Stimulated activated CD8-positive, alpha-beta memory T cell treated with anti-CD3 and anti-CD28 coated beads, Interleukin-15, amount 100 ng/mL, for 48 hours (primary cell): Measurements from ENCODE around the gene MMP25.
"Not testable (repeated sequence)": the region's sequence is repeated elsewhere in the genome, so short reads cannot be mapped to it uniquely, and the experiment has no call there.

ENCODE experiments used
- DNase-seq, 2 donors: peaks; one replicate each; pipeline ENCODE4 v3.0.0-alpha.2; 2020; ENCODE audit warnings: low read depth in 2 of 2

Gene MMP25

DNA sequence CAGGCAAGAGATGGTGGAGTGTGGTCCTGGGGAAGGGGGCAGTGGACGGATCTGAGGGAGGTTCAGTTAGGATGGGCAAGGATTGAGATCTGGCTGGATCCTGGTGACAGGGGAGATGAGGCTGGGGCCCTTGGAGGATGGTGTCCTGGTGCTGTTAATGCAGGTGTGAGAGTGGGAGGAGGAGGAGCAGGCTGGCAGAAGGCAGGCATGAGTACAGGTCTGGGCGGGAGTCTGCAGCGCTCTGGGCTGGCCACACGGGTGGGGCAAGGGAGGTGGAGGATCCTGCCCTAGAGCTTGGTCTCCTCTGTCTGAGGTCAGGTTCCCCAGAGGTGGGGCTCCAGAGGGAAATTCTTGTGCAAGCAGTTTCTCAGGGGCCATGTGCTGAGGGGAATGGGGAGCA, 25.8 kb downstream of the MMP25 start:
- not testable (repeated sequence) for DNase-seq

DNA sequence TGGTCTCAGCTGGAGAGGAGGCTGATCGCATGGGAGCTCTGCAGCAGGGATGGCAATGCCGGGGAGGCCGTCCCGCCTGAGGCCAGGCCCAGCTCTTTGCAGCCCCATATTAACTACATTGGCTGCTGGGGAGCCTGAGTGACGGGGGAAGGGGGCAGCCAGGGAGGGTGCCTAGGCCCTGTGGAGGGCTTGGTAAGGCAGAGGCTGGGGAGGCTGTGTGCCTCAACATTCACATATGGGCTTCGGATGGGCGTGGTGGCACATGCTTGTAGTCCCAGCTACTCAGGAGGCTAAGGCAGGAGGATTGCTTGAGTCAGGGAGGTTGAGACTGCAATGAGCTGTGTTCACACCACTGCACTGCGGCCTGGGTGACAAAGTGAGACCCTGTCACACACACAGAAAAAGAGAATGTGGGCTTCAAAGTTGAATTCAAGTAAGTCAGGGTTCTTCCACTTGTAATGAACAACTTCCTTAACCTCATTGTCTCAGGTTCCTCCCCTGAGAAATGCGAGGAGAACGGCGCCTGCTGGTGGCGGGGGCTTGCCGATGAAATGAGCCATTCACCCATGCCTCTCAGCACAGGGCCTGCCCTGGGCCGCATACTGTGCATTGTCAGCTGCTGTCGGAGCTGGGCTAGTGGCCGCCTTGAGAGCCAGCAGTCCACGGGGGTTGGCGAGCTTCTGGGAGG, 26.4 kb downstream of the MMP25 start:
- not testable (repeated sequence) for DNase-seq

DNA sequence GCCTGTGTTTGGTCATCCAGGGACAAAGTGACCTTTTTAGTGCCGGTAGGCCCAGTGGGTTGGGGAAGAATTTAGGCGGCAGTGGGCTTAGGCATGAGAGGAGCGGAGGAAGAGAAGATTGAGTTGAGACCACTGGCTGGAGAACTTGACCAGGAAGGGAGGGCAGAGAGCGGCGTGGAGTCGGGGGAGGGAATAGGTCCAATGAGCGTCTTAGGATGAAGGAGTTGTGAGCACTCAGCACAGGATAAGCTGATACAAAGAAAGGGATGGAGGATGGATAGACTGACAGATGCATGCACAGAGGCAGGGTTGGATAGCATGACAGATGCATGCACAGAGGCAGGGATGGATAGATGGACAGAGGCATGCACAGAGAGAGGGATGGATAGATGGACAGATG, 27.1 kb downstream of the MMP25 start:
- DNase-seq = no peak

DNA sequence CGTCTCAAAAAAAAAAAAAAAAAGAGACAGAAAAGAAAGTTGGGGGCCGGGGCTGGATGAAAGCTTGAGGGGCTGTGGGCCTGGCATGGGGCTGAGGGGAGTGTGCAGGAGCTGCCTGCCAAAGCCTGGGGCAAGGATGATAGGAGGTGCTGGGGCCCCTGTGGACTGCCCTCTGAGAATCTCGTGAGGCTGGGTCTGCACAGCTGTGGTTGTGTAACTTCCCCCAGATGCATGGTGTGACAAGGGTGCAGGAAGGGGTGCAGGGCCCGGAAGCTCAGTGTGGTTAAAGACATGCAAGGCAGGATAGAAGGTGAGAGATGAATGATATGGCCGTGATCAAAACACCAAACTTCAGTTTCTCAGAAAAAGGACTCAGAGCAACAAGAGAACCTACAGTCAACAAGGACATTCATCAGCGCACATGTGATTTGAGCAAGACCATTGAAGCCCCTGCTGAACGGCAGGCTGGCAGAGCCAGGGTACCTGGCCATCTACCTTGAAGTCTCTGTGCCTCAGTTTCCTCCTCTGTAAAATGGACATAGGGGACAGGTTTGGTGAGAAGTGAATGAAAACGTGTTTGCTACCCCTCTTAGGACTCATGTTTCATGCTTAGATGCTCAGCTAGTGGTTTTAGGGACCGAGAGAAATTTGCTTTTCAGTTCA, 28.6 kb downstream of the MMP25 start:
- DNase-seq = peak; percentile 74 to 77

DNA sequence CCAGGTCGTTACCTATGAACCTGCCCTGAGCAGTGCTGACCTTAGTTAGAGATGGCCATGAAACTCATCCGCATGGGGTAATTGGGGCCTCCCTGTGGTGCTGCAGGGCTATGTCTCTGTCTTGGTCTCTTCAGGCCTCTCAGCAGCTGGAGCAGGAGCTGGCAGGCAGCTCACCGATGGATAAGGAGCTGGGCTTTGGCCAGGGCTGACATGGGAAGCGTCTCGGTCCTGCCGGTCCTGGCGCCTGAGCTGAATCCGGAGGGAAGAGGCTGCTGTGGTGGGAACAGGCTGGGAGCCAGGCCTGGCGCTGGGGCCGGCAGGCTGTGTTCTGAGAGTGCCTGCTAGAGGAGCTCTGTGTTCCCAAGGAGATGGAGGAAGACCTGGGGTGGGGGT, 29.2 kb downstream of the MMP25 start:
- no peak for DNase-seq

DNA sequence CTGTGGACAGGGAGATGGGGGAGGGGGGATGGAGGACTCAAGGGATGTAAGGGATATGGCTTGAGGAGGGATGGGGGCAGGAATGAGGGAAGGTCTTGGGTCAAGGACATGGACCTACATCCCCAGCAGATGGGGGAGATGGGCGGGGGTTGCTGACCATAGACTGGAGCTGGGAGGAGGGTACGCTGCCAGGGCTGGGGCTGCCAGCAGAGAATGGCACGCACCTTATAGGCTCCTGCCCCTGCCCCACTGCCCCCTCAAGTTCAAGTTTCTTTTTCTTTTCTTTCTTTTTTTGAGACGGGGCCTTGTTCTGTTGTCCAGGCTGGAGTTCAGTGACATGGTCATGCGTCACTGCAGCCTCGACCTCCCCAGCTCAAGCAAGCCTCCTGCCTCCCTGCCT, 29.6 kb downstream of the MMP25 start:
- DNase-seq = not testable (repeated sequence)

DNA sequence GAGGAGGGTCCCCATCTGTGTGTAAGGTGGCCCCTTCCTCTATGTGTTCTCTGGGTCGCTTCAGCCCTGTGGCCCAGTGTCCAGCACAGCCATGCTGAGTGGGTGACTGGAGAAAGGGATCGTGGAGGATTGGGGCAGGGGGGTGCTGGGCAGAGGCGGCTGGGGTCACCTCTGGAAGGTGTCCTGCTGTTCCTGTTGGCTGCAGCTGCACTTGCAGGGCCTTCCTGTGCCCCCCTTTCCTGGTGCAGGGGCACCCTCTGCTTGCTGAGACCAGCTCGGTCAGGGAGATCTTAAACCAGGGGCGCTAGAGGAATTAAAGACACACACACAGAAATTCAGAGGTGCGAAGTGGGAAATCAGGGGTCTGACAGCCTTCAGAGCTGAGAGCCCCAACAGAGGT, 30.2 kb downstream of the MMP25 start:
- no peak for DNase-seq

DNA sequence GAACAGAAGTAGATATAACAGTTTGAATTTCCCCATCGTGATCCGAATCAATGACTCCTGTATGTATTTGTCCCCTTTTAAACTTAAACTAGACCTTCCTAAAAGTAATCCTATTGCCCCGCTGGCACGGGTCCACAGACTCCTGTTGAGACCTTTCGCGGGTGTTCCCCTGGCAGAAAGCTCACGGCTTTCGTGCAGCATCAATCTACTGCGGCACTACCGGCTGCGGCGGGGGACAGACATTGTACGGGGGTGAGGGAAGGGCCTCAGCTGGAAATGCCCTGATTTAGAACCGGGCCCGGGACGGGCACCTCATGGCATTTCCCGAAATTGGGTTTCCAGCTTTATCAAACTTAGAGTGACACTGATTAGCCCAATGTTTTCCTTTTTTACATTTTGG, 33.7 kb downstream of the MMP25 start:
- DNase-seq = no peak

DNA sequence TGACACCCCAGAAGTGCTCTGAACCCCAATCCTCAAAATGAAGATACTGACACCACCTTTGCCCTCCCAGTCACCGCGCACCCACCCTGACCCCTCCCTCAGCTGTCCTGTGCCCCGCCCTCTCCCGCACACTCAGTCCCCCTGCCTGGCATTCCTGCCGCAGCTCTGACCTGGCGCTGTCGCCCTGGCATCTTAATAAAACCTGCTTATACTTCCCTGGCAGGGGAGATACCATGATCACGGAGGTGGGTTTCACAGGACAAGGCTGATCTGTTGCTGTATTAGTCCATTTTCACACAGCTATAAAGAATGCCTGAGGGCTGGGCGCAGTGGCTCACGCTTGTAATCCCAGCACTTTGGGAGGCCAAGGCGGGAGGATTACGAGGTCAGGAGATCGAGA, 35.6 kb downstream of the MMP25 start:
- not testable (repeated sequence) for DNase-seq

DNA sequence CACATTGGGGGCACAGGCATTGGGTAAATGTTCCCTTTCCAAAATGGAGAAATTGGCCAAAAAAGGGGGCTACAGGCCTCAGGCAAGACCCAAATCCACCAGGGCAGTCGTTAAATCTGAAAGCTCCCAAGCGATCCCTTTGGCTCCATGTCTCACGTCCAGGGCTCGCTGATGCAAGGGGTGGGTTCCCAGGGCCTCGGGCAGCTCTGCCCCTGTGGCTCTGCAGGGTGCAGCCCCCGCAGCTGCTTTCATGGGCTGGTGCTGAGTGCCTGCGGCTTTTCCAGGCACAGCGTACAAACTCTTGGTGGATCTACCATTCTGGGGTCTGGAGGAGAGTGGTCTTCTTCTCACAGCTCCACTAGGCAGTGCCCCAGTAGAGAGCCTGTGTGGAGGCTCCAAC, 37.0 kb downstream of the MMP25 start:
- not testable (repeated sequence) for DNase-seq

DNA sequence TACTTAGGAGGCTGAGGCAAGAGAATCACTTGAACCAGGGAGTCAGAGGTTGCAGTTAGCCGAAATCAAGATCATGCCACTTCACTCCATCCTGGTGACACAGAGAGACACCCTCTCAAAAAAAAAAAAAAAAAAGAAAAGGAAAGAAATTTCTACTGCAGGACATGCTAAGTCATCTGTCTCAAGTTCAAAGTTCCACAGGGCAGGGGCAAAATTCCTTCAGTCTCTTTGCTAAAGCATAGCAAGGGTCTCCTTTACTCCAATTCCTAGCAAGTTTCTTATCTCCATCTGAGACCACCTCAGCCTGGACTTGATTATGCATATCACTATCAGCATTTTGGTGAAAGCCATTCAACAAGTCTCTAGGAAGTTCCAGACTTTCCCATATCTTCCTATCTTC, 38.1 kb downstream of the MMP25 start:
- no peak for DNase-seq

DNA sequence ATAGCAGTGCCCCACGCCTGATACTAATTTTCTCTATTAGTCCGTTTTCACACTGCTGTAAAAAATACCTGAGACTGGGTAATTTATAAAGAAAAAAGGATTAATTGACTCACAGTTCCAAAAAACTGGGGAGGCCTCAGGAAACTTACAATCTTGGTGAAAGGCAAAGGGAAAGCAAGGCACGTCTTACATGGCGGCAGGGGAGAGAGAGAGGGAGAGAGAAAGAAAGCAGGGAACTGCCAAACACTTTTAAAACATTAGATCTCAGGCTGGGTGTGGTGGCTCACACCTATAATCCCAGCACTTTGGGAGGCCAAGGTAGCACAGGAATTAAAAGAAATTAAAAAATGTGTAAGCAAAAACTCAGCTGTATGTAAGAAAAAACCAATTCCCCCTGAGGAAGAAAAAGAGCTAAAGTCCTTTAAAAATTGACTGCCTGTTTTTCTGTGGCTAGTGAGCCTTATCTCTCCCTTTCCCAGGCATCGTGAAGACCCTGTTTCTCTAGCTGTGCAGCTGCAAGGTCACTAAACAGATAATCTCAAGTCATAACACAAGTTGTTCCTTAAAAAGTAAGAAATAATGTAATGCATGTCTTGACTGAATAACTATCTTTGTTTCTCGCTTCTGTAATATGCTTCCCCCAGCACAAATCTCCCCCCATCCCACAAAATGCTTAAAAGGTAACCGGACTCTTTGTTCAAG, 38.8 kb downstream of the MMP25 start:
- DNase-seq = no peak

DNA sequence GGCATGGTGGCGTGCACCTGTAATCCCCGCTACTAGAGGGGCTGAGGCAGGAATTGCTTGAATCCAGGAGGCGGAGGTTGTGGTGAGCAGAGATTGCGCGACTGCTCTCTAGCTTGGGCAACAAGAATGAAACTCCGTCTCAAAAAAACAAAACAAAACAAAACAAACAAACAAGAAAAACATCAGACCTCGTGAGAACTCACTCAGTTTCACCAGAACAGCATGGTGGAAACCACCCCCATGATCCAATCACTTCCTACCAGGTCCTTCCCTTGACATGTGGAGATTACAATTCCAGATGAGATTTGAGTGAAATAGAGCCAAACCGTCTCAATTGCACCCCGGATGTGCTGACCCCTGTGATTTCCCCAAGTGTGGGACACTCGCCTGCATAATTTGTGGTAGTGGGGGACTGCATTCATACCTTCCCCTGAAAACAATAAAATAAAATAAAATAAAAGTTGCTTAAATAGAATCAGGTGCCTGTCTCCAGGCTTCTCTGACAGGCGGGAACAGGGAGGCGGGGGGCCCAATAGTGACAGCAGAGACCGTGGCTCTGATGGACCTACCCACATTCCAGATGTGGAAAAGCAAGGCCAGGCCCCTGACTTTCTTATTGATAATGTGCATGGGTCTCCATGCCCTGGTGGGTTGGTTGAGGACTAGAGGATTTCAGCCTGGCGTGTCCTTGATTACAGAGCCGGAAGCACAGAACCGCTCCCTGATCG, 39.7 kb downstream of the MMP25 start:
- DNase-seq = no peak

DNA sequence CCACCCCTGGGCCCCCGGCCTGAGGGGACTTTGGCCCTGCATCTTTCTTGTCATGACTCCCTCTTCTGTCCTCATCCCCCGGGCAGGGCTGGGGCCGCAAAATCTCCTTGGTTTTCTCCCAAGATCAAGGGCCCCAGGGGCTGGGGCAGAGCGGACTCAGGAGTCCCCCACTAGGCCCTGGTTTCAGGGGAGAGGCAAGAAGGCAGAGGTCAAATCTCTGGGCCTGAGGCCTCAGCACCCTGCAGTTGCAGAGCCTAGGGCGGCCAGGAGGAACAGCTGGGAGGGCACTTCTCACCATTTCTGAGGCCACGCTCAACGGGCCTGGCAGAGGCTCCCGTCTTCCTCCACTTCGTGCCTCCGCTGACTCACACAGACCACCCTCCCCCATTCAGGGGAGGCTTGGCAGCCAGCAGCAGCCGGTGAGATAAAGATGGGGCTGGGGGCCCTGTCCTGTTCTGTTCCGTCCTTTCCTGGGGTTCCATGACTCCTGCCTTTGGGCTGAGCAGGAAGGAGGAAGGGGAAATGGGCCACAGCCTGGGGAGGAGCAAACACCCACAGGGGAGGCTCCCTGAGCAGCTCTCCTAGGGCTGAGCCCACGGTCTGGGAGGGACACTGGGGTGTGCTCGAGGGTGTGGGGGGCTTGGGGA, 40.4 kb downstream of the MMP25 start:
- DNase-seq = no peak

DNA sequence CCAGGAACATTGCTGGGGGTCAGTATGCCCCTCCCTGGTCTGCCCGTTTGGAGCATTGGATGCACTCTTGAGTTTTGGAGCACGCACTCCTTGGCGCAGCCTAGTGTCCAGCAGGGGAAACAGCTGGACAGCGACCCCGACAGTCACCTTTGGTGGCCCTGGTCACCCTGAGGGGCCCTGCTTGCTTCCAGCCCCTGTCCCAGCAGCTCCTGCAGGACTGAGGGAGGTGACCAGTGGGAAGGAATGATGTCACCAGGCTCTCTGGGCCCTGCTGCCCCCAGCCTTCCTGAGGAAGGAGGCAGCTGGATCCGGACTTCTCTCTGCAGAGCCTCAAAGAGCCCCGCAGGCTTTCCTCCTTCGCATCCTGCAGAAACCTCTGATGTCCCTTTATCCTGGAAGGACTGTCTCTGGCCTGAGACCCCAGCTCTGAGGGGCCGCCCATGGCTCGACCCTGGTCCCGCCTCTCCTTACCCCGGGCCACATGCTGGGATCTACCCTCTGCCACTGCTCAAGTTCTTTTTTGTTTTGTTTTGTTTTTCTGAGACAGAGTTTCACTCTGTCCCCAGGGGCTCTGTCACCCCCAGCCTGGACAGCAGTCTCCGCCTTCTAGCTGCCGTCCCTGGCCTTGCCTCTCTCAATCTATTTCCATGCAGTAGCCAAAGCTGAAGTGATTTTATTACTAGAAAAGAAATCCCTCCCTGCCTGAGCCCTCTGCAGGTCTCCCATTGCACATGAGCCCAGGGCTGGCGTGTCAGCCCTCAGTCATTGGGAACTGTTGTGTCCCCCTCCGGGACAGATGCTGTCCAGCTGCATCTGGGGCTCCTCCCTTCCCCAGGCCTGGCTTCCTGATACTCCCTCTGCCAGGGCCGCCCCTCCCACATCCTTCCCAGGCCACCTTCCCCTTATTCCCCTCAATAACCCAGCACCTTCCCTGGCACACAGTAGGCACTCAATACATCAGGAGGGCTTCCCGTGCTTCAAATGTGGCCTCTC, 41.2 kb downstream of the MMP25 start:
- DNase-seq = no peak

DNA sequence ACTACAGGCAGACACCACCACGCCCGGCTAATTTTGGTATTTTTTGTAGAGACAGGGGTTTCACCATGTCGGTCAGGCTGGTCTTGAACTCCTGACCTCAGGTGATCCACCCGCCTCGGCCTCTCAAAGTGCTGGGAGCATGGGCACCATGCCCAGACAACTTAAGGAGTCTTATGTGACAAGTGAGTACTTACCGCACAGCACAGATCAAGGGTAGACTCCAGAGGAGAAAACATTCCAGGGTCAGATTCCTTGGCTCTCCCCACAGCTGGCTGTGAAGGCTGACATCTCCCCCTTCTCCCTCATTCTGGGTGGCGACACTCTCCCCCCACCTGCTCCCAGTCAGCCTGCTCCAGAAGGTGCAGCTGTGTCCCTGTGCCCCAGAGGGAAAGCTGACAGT, 42.1 kb downstream of the MMP25 start:
- no peak for DNase-seq

DNA sequence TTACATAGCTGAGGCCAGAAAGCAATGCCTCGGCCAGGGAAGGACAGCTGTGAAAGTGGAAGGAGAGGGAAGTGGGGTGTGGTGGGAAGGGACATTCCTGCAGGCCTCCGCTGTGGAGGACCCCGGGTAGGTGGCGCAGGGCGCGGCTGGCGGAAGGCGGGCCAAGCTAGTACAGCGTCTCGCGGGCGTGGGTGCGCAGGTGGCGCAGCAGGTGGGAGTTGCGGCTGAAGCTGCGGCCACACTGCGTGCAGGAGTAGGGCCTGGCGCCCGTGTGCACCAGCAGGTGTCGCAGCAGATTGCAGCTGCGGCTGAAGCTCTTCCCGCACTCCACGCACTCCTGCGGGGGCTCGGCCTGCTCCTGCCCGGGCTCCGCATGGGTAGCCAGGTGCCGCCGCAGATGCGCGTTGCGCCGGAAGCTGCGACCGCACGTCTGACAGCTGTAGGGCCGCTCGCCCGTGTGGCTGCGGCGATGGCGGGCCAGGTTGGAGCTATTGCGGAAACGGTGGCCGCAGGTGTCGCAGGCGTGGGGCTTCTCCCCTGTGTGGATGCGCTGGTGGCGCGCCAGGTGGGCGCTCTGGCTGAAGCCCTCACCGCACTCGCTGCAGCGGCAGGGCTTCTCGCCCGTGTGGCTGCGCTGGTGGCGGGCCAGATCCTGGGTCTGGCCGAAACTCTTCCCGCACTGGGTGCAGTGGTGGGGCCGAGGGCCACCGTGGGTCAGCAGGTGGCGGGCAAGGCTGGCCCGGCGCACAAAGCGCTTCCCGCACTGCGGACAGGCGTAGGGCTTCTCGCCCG, 42.8 kb downstream of the MMP25 start:
- DNase-seq = no peak

DNA sequence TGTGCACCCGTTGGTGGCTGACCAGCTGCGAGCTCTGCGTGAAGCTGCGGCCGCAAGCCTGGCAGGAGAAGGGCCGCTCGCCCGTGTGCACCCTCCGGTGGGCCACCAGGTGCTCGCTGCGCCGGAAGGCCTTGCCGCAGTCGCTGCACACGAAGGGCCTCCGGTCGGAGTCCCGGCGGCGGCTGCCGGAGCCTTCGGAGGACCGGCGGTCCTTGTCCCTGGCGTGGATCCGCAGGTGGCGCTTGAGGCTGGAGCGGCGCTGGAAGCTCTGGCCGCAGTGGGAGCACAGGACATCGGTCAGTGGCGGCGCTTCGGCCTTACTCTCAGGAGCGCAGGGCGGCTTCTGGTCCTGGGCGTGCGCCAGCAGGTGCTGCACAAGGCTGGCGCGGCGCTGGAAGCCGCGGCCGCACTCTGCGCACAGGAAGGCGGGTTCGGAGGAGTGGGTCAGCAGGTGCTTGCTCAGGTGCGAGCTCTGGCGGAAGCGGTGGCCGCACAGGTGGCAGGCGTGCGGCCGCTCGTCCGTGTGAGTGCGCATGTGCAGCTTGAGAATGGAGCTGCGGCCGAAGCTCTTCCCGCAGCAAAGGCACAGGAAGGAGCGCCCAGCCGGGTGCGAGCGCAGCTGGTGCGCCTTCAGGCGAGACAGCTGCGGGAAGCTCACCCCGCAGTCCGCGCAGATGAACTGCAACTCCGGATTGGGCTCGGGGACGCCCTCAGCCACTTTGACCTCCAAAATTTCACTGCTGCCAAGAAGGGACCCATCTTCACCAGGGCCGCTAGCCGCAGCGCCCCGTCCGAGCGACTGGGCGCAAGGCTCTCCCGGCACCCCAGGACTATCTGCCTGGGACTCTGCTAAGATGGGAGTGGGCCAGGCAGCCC, 43.6 kb downstream of the MMP25 start:
- no peak for DNase-seq

DNA sequence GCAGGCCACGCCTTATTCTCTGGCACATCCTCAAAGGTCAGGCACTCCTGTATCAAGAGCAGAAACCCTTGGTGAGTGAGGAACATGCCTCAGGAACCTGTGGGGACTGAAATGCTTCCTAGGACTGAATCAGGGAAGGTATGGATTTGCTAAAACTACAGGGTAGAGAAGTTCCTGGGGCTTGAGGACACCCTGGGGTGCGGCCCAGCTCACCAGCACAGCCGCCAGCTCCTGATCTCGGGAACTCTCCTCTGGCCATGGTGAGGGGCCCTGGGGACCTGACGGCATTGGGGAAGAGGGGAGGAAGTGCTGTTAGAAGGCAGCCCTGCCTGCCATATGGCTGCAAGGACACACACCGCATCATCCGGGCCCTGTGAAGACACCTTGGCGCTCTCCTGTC, 45.2 kb downstream of the MMP25 start:
- DNase-seq = no peak
